Measurements from ENCODE around the gene TMEM178B.

DNA sequence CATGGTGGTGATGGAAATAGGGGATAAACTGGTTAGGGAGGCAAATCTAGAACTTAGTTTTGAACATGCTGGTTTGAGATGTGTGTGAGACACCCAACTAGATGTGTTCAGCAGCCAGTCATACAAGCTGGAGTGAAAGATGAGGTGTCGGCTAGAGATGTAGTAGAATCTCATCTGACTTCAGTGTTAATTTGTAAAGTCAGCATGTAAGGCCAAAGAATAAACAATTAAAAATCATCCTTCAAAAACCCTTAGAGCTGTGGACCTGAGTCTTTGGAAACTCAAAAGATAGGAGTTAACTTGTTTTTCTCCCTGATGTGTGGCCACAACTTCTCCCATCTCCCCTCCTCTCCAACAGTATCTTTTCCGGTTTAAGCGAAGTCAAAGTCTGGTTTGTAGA, 454.5 kb downstream of the TMEM178B start:
- no peak for TF ChIP-seq POLR2AphosphoS5 (IDR thresholded peaks at IDR 0.05; ENCODE audit: low read depth, low read length)
- no peak for TF ChIP-seq FOSL2 (IDR thresholded peaks at IDR 0.05; ENCODE audit: borderline replicate concordance, low read depth)
- no peak for TF ChIP-seq CTCF (IDR thresholded peaks at IDR 0.05)
- TF ChIP-seq YY1 (IDR thresholded peaks at IDR 0.05; ENCODE audit: low read depth), result no peak
- TF ChIP-seq RAD21 (IDR thresholded peaks at IDR 0.05; ENCODE audit: low read length), result no peak
- no peak for TF ChIP-seq EZH2phosphoT487 (IDR thresholded peaks at IDR 0.05; ENCODE audit: borderline replicate concordance, low read depth)
- TF ChIP-seq JUND (IDR thresholded peaks at IDR 0.05), result no peak
- TF ChIP-seq EP300 (IDR thresholded peaks at IDR 0.05; ENCODE audit: borderline replicate concordance in 1 of 2, low read depth in 1 of 2, low read length in 1 of 2), result no peak
- TF ChIP-seq ZBTB33 (IDR thresholded peaks at IDR 0.05; ENCODE audit: borderline replicate concordance, low read depth), result no peak
- TF ChIP-seq SIN3A (IDR thresholded peaks at IDR 0.05; ENCODE audit: borderline replicate concordance, low read depth, low read length), result no peak
- TF ChIP-seq, protein P1, sequence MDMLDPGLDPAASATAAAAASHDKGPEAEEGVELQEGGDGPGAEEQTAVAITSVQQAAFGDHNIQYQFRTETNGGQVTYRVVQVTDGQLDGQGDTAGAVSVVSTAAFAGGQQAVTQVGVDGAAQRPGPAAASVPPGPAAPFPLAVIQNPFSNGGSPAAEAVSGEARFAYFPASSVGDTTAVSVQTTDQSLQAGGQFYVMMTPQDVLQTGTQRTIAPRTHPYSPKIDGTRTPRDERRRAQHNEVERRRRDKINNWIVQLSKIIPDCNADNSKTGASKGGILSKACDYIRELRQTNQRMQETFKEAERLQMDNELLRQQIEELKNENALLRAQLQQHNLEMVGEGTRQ (IDR thresholded peaks at IDR 0.05; ENCODE audit: borderline replicate concordance, low read depth, low read length), result no peak
- no peak for TF ChIP-seq CHD2 (IDR thresholded peaks at IDR 0.05; ENCODE audit: low read length, partially characterized antibody)
- TF ChIP-seq, protein P2, sequence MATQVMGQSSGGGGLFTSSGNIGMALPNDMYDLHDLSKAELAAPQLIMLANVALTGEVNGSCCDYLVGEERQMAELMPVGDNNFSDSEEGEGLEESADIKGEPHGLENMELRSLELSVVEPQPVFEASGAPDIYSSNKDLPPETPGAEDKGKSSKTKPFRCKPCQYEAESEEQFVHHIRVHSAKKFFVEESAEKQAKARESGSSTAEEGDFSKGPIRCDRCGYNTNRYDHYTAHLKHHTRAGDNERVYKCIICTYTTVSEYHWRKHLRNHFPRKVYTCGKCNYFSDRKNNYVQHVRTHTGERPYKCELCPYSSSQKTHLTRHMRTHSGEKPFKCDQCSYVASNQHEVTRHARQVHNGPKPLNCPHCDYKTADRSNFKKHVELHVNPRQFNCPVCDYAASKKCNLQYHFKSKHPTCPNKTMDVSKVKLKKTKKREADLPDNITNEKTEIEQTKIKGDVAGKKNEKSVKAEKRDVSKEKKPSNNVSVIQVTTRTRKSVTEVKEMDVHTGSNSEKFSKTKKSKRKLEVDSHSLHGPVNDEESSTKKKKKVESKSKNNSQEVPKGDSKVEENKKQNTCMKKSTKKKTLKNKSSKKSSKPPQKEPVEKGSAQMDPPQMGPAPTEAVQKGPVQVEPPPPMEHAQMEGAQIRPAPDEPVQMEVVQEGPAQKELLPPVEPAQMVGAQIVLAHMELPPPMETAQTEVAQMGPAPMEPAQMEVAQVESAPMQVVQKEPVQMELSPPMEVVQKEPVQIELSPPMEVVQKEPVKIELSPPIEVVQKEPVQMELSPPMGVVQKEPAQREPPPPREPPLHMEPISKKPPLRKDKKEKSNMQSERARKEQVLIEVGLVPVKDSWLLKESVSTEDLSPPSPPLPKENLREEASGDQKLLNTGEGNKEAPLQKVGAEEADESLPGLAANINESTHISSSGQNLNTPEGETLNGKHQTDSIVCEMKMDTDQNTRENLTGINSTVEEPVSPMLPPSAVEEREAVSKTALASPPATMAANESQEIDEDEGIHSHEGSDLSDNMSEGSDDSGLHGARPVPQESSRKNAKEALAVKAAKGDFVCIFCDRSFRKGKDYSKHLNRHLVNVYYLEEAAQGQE (IDR thresholded peaks at IDR 0.05; ENCODE audit: low read depth, low read length), result no peak

Measured in SK-N-SH (cell line).